Keratinocyte (primary cell): ENCODE results near the gene RSPH1. TPM values are rescaled to one million over a fixed set of nuclear protein-coding genes. Genes with fewer than 3 reads are reported as not detected.

Experiments used
- DNase-seq: peaks from one replicate; pipeline ENCODE4 v3.0.0-alpha.2; 2011; ENCODE audit warnings: low read depth, missing footprints, low spot score
- FAIRE-seq: peaks from 2 replicates; lab custom pipeline; 2011; peaks lifted over from hg19 to GRCh38; lab: Jason Lieb, UNC
- H2AFZ ChIP-seq: 2 replicates; pipeline ENCODE4 v1.6.0; 2012; ENCODE audit warnings: low read length, control low read depth, inconsistent platforms; ENCODE audit not compliant: control insufficient read depth
- H3K27ac ChIP-seq: 2 replicates; pipeline ENCODE4 v1.5.1; 2011; ENCODE audit warnings: low read length; ENCODE audit not compliant: control insufficient read depth, insufficient read depth
- H3K27me3 ChIP-seq: 3 replicates; pipeline ENCODE4 v1.6.0; 2011; ENCODE audit warnings: low read length; ENCODE audit not compliant: control insufficient read depth, insufficient read depth; ENCODE audit errors: extremely low read depth
- H3K36me3 ChIP-seq, 2 experiments: 2 replicates in 1 of 2; 3 replicates in 1 of 2; pipeline ENCODE4 v1.5.1; 2011; ENCODE audit warnings: low read length in 2 of 2, mild to moderate bottlenecking in 1 of 2; ENCODE audit not compliant: control insufficient read depth in 2 of 2, insufficient read depth in 2 of 2; ENCODE audit errors: extremely low read depth in 1 of 2
- H3K4me1 ChIP-seq: 3 replicates; pipeline ENCODE4 v1.5.1; 2011; ENCODE audit warnings: low read length; ENCODE audit not compliant: control insufficient read depth, insufficient read depth; ENCODE audit errors: extremely low read depth
- H3K4me2 ChIP-seq: 3 replicates; pipeline ENCODE4 v1.6.0; 2011; ENCODE audit warnings: low read depth, low read length; ENCODE audit not compliant: control insufficient read depth, insufficient read depth; ENCODE audit errors: extremely low read depth
- H3K4me3 ChIP-seq, 3 experiments: fragments of 200-600 bp in 1 of 3; sonication (generic) in 1 of 3; 2 replicates in 2 of 3; 3 replicates in 1 of 3; pipeline ENCODE4 v1.5.1; 2011 to 2016; ENCODE audit warnings: low read length in 3 of 3, mild to moderate bottlenecking in 3 of 3, control low read depth in 2 of 3, inconsistent platforms in 1 of 3, low read depth in 1 of 3, mixed read lengths in 1 of 3, mixed run types in 1 of 3, moderate library complexity in 1 of 3; ENCODE audit not compliant: control insufficient read depth in 2 of 3, insufficient read depth in 2 of 3; ENCODE audit errors: extremely low read depth in 1 of 3
- H3K79me2 ChIP-seq: 2 replicates; pipeline ENCODE4 v1.6.0; 2012; ENCODE audit warnings: low read length; ENCODE audit not compliant: control insufficient read depth, insufficient read depth
- H3K9ac ChIP-seq: 3 replicates; pipeline ENCODE4 v1.6.0; 2011; ENCODE audit warnings: low read length; ENCODE audit not compliant: control insufficient read depth, insufficient read depth; ENCODE audit errors: extremely low read depth
- H3K9me1 ChIP-seq: 3 replicates; pipeline ENCODE4 v1.6.0; 2011; ENCODE audit warnings: low read length; ENCODE audit not compliant: control insufficient read depth, insufficient read depth; ENCODE audit errors: extremely low read depth
- H3K9me3 ChIP-seq: 2 replicates; pipeline ENCODE4 v1.5.1; 2012; ENCODE audit warnings: low read depth, low read length; ENCODE audit not compliant: control insufficient read depth
- H4K20me1 ChIP-seq: 3 replicates; pipeline ENCODE4 v1.6.0; 2011; ENCODE audit warnings: low read length; ENCODE audit not compliant: control insufficient read depth, insufficient read depth; ENCODE audit errors: extremely low read depth
- CTCF ChIP-seq, 3 experiments: IDR thresholded peaks in 1 of 3; conservative IDR thresholded peaks in 1 of 3; optimal IDR thresholded peaks in 1 of 3; 2 replicates in 2 of 3; 3 replicates in 1 of 3; pipeline versions ENCODE3 to v1.5.1; 2011; ENCODE audit warnings: low read length in 3 of 3, mild to moderate bottlenecking in 3 of 3, moderate library complexity in 2 of 3, control low read depth in 1 of 3, inconsistent platforms in 1 of 3; ENCODE audit not compliant: insufficient read depth in 2 of 3; ENCODE audit errors: extremely low read depth in 1 of 3
- EZH2 ChIP-seq: IDR thresholded peaks from one replicate; pipeline ENCODE4 v1.6.1; 2012; ENCODE audit warnings: inconsistent platforms, mild to moderate bottlenecking, low read length, moderate library complexity
- dilution Hi-C: fragments of 300-500 bp; cut with MboI; formaldehyde crosslinking; loops from one replicate; pipeline ENCODE4 v1.7.0; 2020; ENCODE audit warnings: low sequenced_read_pairs; ENCODE audit not compliant: extremely low pct_ligation_motif_present
- polyA plus RNA-seq, 5 experiments: library from polyadenylated mRNA; depleted of rRNA in 3 of 5; stranded (reverse) in 3 of 5; stranded (forward) in 1 of 5; unstranded in 1 of 5; fragments of >200 nt; gene quantifications; 1 replicate in 1 of 5; 2 replicates in 3 of 5; 3 replicates in 1 of 5; pipeline versions ENCODE4 v1.2.1 to v1.2.3, GENCODE V29; 2011 to 2012; ENCODE audit warnings: missing spikeins in 2 of 5, low read depth in 1 of 5, low replicate concordance in 1 of 5

RSPH1 gene
- polyA plus RNA-seq, 1 donor (not counting 4 experiments of a cell fraction or from before 2014, with no cell fraction given), result 0.50 TPM

DNA sequence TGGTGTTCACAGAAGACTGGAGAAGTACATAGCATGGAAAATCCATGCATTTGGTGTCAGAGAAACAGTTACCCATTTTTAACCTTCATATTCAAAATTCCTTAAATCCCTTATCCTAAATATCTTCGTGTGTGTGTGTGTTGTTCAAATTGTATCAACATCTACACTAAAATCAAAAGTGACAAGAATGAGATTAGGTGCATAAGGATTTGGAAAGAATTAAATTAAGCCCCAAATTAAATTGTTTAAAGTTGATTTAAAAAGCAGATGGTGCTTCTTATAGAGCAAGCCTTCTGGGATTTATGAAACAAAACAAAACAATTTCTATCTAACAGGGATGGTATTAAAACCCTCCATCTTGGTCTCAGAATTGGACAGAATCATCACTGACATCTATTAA is 4.7 kb downstream of the RSPH1 start:
- Histone ChIP-seq H3K27ac (no peak overlapping the region), H2AFZ (no peak overlapping the region), H3K27me3 (no peaks in the 10 kb centered on the region), H3K36me3 (no peaks in the 10 kb centered on the region), H3K9me1 (no peaks in the 10 kb centered on the region), H4K20me1 (no peaks in the 10 kb centered on the region), H3K4me2 (no peak overlapping the region), H3K9ac (no peak overlapping the region), H3K79me2 (no peaks in the 10 kb centered on the region), H3K4me1 (peaks cover 10% of the 10 kb centered on the region), H3K4me3 (no peak overlapping the region), H3K9me3 (no peaks in the 10 kb centered on the region)
- DNase-seq, result no peak
- TF ChIP-seq EZH2 (no peak), CTCF (optimal IDR thresholded peaks at IDR 0.05 in 1 of 3, IDR thresholded peaks at IDR 0.05 in 1 of 3, conservative IDR thresholded peaks at IDR 0.05 in 1 of 3; ENCODE audit: extremely low read depth in 1 of 3, insufficient read depth in 2 of 3, low read length in 3 of 3) (no peak)
- dilution Hi-C loops, result no loop called here
- no peak for FAIRE-seq

DNA sequence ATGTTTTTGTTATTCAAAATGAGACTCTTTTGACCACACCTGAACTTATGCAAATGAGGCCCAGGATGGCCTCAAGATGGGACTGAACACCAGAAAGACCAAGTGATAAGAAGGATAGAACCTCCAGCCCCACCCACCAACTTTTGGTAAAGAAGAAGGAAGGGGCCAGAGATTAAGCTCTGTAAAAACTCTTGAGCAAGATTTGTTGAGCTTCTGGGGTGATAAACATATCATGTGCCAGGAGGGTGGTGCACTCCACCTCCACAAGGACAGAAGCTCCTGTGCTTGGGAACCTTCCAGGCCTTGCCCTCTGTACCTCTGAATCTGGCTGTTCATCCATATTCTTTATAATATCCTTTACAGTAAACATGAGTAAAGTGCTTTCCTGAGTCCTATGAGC is 5.3 kb downstream of the RSPH1 start:
- no peaks in the 10 kb centered on the region for H3K79me2 ChIP-seq
- H3K9ac ChIP-seq, result no peak overlapping the region
- no peak overlapping the region for H3K27ac ChIP-seq
- no peaks in the 10 kb centered on the region for H4K20me1 ChIP-seq
- no peaks in the 10 kb centered on the region for H3K36me3 ChIP-seq
- H3K4me1 ChIP-seq, result peaks cover 11% of the 10 kb centered on the region
- H2AFZ ChIP-seq, result no peak overlapping the region
- no peaks in the 10 kb centered on the region for H3K9me1 ChIP-seq
- no peak overlapping the region for H3K4me3 ChIP-seq
- H3K4me2 ChIP-seq, result no peak overlapping the region
- H3K9me3 ChIP-seq, result no peaks in the 10 kb centered on the region
- no peak for DNase-seq
- no peak for FAIRE-seq
- no peaks in the 10 kb centered on the region for H3K27me3 ChIP-seq
- no peak for TF ChIP-seq EZH2
- TF ChIP-seq CTCF (optimal IDR thresholded peaks at IDR 0.05 in 1 of 3, IDR thresholded peaks at IDR 0.05 in 1 of 3, conservative IDR thresholded peaks at IDR 0.05 in 1 of 3; ENCODE audit: extremely low read depth in 1 of 3, insufficient read depth in 2 of 3, low read length in 3 of 3), result no peak
- dilution Hi-C loops, result no loop called here
